Activated CD4-positive, alpha-beta T cell treated with anti-CD3 and anti-CD28 coated beads, Interleukin-2, amount 50 U/mL, for 4 hours (primary cell): ENCODE data around the gene MICOS13.

Experiments
- DNase-seq, 2 experiments: peaks; one replicate each; pipeline ENCODE4 v3.0.0-alpha.2; 2020

Gene MICOS13

DNA sequence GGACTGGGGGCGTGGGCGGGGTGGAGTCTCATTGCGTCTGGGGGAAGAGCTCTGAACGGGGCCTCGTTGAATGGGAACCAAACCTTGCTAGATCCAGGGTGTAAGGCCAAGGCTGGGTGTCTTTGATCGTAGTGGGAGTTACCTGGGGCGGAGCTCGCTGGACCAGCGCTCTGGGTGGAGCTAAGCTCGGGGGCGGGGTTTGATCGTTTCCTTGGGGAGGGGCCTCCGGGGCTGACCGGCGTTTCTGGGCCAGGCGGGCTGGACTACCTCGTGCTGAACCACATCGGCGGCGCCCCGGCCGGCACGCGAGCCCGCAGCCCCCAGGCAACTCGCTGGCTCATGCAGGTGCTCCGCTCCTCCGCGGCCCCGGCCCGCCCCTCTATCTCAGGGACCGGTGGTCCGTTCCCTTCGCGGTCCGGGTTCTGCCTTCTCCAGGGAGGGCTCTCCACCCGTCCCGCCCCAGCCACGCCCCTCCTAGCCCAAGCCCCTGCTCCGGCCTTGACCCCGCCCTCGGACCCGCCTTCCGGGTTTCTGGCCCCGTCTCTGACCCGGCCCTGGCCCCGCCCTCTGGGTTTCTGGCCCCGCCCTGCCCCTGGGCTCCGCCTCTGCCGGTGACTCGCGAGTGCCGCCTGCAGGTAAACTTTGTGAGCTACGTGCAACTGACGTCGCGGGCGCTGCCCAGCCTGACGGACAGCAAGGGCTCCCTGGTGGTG lies 6.5 kb upstream of the MICOS13 start:
- peak; percentile 89 to 90 for DNase-seq

DNA sequence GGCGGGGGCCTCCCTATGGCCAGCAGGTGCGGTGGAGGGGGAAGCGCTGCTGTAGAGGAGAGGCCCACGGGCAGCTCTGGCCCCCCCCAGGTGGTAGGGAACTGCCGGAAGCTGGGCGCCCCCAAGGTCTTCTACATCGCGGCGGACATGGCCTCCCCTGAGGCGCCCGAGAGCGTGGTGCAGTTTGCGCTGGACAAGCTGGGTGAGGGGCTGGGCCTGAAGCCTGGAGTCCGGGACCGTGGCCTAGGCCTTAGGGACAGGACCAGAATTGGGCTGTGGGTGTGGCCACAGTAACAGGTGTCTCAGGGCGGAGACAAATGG lies 6.0 kb upstream of the MICOS13 start:
- no peak for DNase-seq

DNA sequence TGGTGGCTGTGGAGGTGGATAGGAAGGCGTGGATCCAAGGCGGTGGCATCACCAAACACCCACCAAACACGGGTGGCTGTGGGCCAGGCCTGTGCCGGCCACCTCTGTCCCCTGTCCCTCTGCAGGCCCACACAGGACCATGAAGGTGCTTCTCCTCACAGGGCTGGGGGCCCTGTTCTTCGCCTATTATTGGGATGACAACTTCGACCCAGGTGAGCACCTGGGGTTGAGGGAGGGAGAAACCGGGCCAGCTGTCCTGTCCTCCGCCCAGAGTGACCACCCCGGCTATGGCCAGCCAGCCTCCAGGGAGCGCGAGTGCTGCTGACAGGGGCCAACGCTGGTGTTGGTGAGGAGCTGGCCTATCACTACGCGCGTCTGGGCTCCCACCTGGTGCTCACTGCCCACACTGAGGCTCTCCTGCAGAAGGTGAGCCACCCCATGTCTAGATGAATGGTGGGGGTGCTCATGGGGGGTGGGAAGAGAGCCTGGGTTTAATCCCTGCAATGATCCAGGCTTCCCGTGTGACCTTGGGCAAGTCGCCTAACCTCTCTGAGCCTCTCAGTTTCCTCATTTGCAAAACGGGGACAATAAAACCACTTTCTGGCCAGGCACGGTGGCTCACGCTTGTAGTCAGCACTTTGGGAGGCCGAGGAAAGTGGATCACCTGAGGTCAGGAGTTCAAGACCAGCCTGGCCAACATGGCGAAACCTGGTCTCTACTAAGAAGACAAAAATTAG lies 4.5 kb upstream of the MICOS13 start:
- DNase-seq = no peak

DNA sequence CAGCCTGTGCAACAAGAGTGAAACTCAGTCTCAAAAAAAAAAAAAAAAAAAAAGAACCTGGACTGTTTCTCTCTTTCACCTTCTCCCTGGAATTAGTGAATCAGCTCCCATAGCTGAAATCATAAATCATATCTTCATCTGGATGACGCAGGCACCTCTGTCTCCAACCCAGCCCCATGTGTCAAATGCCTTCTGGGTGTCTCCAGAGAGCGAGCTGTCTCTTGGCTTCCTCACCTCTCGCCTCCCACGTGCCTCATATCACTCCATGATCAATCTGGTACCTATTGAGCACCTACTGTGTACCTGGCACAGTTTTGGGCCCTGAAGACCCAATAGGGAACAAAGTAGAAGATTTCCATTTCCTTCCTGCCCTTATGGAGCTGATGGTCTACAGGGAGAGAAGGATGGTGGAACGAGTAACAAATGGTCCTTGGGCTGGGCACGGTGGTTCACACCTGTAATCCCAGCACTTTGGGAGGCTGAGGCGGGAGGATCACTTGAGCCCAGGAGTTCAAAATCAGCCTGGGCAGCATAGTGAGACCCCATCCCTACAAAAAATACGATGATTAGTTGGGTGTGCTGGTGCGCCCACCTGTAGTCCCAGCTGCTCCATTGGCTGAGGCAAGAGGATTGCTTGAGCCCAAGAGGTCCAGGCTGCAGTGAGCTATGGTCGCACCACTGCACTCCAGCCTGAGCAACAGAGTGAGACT lies 3.0 kb upstream of the MICOS13 start:
- no peak for DNase-seq

DNA sequence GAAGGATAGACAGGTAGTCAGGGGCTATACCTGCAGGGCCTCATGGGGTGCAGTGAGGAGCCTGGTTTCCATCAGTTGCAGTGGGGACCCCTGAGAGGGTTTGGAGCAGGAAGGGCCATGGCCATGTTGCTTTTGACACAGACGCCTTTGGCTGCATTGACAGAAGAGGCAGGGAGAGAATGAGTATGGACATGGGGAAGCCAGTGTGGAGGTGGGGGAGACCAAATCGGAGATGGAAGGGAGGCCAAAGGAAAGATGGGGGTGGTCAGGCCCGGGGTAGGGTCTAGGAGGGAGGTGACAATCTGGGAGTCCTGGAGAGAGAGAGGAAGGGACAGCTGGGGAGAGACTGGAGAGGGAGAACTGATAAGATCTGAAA lies 1.8 kb upstream of the MICOS13 start:
- no peak for DNase-seq

DNA sequence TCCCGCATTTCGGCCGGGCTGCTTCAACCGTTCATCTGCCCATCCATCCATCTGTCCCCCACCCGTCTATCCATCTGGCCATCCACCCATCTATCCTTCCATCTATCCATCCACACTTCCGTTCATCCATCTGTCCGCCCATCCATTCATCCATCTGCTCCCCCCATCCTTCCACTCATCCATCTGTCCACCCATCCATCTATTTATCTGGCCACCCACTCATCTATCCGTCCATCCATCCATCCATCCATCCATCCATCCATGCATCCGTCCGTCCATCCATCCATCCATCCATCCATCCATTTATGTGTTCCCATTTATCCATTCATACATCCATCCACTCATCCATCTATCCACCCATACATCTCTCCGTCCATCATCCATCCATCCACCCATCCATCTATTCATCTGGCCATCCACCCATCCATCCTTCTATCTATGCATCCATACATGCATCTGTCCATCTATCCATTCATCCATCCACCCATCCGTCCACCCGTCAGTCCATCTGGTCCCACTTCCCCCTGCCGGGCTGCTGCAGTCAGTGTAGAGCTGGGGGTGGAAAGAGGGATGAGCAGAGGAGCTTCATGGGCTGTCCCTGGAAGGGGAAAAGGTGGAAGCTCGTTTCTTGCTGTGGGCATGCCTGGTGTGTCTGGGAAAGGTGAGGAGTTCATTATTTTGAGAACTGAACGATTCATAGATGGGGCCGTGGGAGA lies 1.2 kb upstream of the MICOS13 start:
- DNase-seq = no peak

DNA sequence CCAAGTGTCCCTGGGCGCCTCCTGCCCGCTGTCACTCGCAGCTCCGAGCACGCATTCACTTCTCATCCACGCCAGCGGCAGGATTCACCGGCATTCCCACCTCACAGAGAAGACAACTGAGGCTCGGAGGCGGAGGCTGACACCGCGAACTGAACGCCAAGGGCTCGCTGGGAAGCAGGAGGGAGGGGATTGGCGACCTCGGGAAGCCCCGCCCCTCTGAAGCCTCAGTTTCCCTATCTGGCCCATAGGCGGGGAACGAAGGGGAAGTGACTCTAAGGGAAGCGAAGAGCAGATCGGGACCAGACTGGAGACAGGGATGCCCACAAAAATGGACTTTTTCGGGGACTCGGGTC lies 256 bp downstream of the MICOS13 start:
- no peak for DNase-seq

DNA sequence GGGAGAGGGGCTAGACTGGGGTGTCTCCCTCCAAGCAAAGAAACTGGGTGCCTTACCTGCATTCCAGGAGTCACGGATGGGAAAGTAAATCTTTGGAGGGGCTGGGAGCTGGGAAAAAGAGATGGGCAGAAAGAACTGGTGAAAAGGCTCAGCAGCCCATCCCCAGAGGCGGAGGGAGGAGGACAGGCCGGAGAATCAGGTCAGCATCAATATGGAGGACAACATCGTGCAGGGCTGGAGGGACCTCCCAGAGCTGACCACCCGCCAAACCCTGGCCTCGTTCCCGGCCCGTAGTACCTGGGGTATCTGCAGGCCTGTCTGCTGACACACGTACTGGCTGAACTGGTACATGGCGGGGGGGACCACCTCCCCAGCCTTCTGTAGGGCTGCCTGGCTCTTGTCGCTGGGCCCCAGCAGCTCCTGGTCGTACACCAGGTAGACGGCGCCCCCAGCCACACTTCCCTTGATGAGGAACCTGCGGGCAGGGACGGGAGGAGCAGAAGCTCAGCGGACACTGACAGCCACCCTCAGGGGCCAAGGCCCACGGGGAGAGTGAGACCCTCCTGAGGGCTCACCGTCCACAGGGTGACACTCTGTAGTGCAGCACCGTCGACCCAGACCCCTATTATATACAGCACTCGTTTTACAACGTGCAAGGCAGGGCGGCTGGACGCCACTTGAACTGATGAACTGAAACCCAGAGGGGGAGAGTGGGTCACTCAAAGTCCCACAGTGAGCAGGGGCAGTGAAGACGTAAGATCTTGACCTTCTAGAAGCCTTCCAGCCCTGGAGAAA lies 830 bp downstream of the MICOS13 start:
- DNase-seq = no peak

DNA sequence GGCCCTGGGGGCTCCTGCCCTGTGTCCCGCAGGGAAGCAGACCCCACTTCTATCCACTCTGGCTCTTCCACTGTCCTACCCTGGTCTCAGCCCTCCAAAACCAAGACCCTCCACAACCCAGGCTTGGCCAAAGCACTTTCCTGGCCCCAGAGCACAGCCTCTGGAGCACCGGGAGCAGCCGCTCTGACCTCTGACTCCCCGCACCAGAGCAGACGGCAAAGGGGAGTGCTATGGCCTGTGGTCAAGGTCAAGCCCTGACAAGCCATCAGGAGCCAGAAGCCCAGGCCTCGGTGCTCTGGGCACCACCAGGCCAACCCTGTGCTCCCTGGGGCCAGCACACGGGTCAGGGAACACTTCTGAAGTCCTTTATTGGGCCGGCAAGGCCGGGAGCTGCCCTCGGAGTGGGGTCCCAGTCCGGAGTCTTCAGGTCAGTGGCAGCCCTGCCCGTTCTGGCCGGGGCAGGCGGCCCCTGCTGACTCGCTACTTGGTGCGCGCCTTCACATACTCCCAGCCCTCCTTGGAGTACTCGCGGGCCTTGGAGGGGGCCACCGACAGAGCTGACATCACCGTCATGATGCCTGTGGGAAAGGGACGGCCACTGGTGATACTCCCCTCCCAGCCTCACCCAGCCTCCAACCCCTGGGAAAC lies 2.1 kb downstream of the MICOS13 start:
- no peak for DNase-seq

DNA sequence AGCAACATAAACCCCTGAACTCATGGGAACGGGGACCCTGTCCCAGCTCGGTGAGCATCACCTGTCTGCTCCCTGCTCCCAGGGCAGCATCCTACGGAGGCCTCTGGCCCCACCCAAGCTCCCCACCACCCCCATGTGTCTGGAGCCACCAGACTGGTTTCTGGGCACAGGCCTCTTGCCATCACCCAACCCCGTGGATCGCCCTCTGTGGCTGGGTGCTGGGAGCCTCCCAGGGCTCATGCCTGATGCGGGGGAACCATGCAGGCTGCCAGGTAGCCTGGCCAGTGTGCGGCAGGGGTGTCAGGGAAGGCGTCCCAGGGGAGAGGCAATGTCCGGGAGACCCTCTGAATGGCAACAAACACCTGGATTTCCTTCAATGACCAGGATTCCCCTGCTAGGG lies 2.7 kb downstream of the MICOS13 start:
- no peak for DNase-seq

DNA sequence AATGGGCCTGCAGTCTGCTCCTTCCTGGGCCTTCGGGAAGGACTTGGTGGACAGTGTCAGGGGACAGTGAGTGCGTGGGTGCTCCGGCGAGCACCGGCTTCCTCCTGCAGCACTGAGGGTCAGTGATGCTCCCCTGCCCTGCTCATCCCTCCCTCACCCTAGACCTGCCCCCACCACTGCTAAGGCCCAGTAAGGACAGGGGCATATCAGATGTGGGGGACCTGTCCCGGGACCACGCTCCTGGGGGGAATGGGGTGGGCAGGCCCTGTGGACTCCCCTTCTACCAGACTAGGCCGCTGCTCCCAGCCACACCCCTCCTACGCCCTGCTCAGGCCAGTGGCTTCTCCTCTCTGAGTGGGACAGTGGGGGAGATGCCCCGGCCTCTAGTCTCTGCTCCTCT lies 3.2 kb downstream of the MICOS13 start:
- no peak for DNase-seq

DNA sequence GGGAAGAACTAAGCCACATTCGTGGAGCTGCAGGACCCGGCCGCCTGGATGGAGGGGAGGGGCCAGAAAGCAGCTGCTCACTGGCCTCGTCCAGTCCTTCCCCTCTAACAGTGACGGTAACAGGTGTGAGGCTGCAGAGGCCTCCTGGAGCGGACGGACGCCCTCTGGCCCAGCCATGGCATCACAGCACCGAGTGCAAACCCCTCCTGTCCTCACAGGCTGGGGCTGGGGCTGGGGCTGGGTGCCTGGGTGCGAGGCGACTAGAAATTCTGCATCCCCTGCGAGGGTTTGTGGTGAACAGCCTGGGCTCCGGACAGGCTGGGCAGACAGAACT lies 3.6 kb downstream of the MICOS13 start:
- no peak for DNase-seq

DNA sequence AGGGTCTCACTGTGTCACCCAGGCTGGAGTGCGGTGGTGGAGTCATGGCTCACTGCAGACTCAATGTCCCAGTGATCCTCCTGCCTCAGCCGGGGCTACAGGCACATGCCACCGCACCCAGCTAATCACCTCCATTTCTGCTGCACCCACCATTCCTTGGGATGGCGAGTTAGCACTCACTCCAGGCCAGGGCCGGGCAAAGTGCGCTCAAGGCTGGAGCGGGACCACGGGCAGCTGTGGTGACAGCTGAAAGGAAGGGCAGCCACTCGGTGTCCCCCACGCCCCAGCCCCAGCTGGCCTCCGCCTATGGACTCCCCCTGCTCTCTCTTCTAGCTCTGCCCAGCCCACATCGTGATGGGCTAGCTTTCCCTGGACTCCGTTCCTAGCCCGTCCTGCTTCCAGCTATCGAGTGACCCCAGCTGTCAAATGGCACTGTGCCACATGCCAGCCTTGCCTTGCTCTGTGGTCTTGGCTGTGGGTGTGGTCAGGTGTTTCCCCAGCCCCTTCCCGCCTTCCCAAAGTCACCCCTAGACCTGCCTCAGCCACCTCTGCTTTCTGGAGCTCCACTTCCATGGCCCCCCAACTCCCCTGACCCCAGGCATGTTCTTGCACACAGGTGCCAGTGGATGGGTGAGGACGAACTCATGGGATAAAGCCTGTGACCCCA lies 4.1 kb downstream of the MICOS13 start:
- DNase-seq = no peak

DNA sequence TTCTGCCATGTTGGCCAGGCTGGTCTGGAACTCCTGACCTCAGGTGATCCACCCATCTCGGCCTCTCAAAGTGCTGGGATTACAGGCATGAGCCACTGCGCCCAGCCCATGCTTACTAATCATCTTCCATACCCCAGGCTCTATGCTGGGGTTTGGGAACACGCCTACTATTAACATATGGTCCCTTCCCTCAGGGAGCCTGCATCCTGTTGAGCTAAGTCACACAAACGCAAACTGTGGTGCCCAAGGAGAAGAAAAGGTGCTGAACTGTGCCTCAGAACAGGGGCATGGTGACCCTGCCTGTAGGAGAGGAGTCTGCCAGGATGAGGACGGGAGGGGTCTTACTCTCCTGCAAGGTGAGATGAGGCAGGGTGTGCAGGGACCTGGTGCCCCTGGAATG lies 5.6 kb downstream of the MICOS13 start:
- no peak for DNase-seq

DNA sequence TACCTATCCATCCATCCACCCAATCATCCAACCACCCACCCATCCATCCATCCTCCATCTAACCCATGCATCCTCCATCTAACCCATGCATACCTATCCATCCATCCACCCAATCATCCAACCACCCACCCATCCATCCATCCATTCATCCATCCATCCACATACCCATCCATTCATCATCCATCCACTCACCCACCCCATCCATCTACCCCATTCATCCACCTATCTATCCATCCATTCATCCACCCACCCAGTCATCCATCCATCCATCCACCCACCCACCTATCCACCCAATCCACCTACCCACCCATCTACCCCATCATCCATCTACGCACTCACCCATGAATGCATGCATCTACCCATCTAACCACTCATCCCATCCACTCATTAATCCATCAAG lies 6.6 kb downstream of the MICOS13 start:
- DNase-seq = no peak

DNA sequence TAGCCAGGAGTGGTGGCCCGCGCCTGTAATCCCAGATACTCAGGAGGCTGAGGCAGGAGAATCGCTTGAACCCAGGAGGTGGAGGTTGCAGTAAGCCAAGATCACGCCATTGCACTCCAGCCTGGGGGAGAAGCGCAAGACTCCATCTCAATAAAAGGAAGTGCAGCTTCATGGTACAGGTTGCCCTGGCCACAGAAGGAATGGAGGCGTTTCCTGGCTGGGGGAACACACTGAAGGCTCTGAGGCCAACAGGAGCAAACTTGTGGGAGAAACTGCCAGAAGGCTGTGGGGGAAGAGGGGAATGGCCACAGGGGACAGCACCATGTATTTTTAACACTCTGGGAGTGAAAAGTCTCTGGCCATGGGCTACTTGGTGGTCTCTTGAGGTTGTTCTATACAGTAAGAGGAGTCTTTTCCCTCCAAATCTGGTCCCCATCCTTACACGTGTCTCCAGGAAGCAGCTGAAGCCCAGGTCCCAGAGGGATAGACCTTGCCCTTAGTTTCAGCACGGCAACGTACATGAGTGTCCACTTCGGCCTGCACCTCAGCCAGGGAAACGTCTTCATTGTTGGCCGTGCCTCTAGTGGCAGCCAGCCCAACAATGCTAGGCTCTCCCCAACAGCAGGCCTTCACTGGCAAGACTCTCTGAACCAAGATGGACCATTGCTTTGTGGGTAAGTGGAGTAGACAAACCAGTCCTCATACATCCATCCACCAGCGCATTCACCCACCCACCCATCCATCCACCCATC lies 7.4 kb downstream of the MICOS13 start:
- no peak for DNase-seq

DNA sequence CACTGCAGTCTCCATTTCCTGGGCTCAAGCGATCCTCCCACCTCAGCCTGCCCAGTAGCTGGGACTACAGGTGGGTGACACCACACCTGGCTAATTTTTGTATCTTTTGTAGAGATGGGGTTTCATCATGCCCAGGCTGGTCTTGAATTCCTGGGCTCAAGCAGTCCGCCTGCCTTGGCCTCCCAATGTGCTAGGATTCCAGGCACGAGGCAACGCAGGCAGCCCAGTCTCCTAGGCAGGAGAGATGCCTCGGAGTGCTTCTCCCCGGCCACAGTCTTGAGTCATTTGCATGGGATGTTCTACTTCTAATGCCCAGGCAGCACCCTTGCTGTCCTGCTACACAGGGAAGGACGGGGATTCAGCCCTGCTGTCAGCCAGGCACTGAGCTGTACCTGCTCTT lies 8.7 kb downstream of the MICOS13 start:
- DNase-seq = no peak

DNA sequence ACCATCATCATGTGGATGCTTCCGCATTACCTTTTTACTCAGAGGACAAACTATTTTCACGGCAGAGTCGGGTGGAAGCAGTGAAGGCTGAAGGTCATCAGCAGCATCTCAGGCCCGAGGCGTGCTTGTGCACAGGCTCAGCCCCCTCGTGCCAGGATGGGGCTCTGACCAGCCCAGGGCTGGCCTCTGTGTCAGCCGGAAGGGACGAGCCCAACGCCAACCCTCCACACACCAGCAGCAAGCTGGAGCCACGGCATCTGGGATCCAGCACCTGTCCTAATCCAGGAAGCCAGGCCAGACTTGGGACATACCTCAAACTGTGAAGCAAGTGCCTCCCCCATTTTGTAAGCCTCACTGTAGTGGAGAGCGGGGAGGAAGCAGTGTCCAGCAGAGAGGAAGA lies 11.1 kb downstream of the MICOS13 start:
- DNase-seq = no peak

DNA sequence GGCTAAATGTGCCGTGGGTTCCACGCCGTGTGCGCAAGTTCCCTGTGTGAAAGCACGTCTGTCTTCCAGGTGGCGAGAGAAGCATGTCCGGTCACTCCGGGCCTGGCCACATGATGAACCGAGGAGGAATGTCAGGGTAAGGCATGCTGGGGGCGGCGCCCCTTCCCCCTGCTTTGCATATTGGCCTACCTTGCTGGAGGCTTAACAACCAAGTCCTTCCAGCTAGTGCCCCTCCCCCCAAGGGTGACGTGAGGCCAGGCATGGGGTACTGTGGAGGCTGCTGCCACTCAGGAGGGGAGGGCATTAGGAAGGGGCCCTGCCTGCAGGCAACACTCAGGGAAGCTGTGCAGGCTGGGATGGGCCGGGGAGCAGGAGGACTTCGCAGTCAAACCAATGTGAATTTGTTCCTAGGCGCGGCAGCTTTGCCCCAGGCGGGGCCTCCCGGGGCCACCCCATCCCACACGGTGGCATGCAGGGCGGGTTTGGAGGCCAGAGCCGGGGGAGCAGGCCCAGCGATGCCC lies 12.5 kb downstream of the MICOS13 start:
- no peak for DNase-seq

DNA sequence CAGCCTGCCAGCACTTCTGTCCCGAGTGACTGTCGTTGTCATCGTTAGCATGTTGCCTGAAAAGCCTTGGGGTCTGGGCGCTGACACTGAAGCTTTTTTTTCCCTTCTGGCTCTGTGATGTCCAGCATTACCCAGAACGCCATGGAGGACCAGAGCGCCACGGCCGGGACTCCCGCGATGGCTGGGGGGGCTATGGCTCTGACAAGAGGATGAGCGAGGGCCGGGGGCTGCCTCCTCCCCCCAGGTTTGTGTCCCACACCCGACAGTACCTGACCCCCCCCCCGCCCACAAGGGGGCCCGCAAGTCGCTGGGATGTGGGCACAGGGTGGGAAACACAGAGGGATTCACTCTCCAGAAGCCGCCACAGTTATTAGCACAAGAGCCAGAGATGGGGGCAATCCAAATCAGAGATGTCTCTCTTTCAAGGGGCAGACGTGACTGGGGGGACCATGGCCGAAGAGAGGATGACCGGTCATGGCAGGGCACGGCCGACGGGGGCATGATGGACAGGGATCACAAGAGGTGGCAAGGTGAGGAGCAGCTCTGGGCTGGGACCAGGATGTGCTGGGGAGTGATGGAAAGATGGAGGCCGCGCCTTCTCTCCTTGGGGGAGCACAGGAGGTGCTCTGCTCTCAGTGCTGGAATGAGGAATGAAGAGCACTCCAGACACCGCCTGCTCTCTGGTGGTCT lies 13.2 kb downstream of the MICOS13 start:
- no peak for DNase-seq
